HepG2 (cell line): ENCODE results near the gene P3H4. TPM values are rescaled to one million over a fixed set of nuclear protein-coding genes. Genes with fewer than 3 reads are reported as not detected.
A peak's percentile ranks its signal among the peaks of the same experiment; 100 is the strongest.

Source experiments
- CBFB ChIP-seq: sonication (generic); formaldehyde crosslinking; IDR thresholded peaks from 2 replicates; pipeline ENCODE4 v1.4.0; 2020; ENCODE audit warnings: missing genetic modification reagents
- FOXM1 ChIP-seq: sonication (generic); formaldehyde crosslinking; IDR thresholded peaks from 2 replicates; pipeline ENCODE4 v1.5.0; 2020; ENCODE audit warnings: missing genetic modification reagents
- GTF3A ChIP-seq: sonication (generic); formaldehyde crosslinking; conservative IDR thresholded peaks from 2 replicates; pipeline ENCODE4 v1.4.0; 2020; ENCODE audit warnings: mild to moderate bottlenecking, missing genetic modification reagents
- HDAC1 ChIP-seq: sonication (generic); formaldehyde crosslinking; IDR thresholded peaks from 2 replicates; pipeline ENCODE4 v1.5.1; 2020; ENCODE audit warnings: mild to moderate bottlenecking, missing genetic modification reagents
- MAFG ChIP-seq: sonication (generic); formaldehyde crosslinking; IDR thresholded peaks from 2 replicates; pipeline ENCODE4 v1.5.1; 2020; ENCODE audit warnings: mild to moderate bottlenecking, missing genetic modification reagents
- MEIS1 ChIP-seq: sonication (generic); formaldehyde crosslinking; IDR thresholded peaks from 2 replicates; pipeline ENCODE4 v1.9.0; 2021; ENCODE audit warnings: mild to moderate bottlenecking, missing genetic modification reagents, moderate library complexity, borderline replicate concordance
- NBN ChIP-seq: fragments of 450-650 bp; conservative IDR thresholded peaks from 2 replicates; pipeline ENCODE4 v1.6.1; 2017
- NCOA5 ChIP-seq: sonication (generic); formaldehyde crosslinking; IDR thresholded peaks from 2 replicates; pipeline ENCODE4 v1.4.0; 2020; ENCODE audit warnings: missing genetic modification reagents
- NFIB ChIP-seq: sonication (generic); formaldehyde crosslinking; IDR thresholded peaks from 2 replicates; pipeline ENCODE4 v1.9.0; 2021; ENCODE audit warnings: missing genetic modification reagents, mild to moderate bottlenecking, borderline replicate concordance
- POGZ ChIP-seq: sonication (generic); formaldehyde crosslinking; IDR thresholded peaks from 2 replicates; pipeline ENCODE4 v1.4.0; 2020; ENCODE audit warnings: mild to moderate bottlenecking, missing genetic modification reagents
- PRDM10 ChIP-seq: sonication (generic); formaldehyde crosslinking; IDR thresholded peaks from 2 replicates; pipeline ENCODE4 v1.4.0; 2020; ENCODE audit warnings: low read depth, missing genetic modification reagents
- ZFP82 ChIP-seq: sonication (generic); formaldehyde crosslinking; IDR thresholded peaks from 2 replicates; pipeline ENCODE4 v1.5.1; 2020; ENCODE audit warnings: mild to moderate bottlenecking, missing genetic modification reagents, borderline replicate concordance
- ZNF256 ChIP-seq: sonication (generic); formaldehyde crosslinking; conservative IDR thresholded peaks from 2 replicates; pipeline ENCODE4 v1.4.0; 2020; ENCODE audit warnings: missing genetic modification reagents
- ZNF572 ChIP-seq: sonication (generic); formaldehyde crosslinking; IDR thresholded peaks from 2 replicates; pipeline ENCODE4 v1.5.1; 2020; ENCODE audit warnings: mild to moderate bottlenecking, missing genetic modification reagents
- ZNF670 ChIP-seq: sonication (generic); formaldehyde crosslinking; IDR thresholded peaks from 2 replicates; pipeline ENCODE4 v1.8.0; 2022; ENCODE audit warnings: mild to moderate bottlenecking, missing genetic modification reagents, borderline replicate concordance
- ZNF740 ChIP-seq: sonication (generic); formaldehyde crosslinking; IDR thresholded peaks from 2 replicates; pipeline ENCODE4 v1.4.0; 2020; ENCODE audit warnings: missing genetic modification reagents
- ZNF841 ChIP-seq: sonication (generic); formaldehyde crosslinking; IDR thresholded peaks from 2 replicates; pipeline ENCODE4 v1.8.1; 2023; ENCODE audit warnings: missing genetic modification reagents, borderline replicate concordance
- polyA plus RNA-seq, 8 experiments: library from polyadenylated mRNA; depleted of rRNA in 3 of 8; stranded (reverse) in 7 of 8; unstranded in 1 of 8; fragments of >200 nt; fragmentation: Illumina TruSeq in 4 of 8; extraction: Trizol in 4 of 8; gene quantifications; 2 replicates each; pipeline versions ENCODE4 v1.2.1 to v1.2.3, GENCODE V29; 2011 to 2016; ENCODE audit warnings: low read depth in 4 of 8, missing spikeins in 1 of 8, mixed read lengths in 1 of 8; ENCODE audit not compliant: insufficient read depth in 1 of 8
- total RNA-seq, 5 experiments: library from RNA; depleted of rRNA; stranded (reverse); fragments of >200 nt; fragmentation: Illumina TruSeq; extraction: Trizol; gene quantifications; 2 replicates each; pipeline ENCODE4 v1.2.3, GENCODE V29; 2016; ENCODE audit warnings: low read depth in 1 of 5
- TF ChIP-seq, protein P1 (sequence below): sonication (generic); formaldehyde crosslinking; IDR thresholded peaks from 2 replicates; pipeline ENCODE4 v1.5.1; 2020; ENCODE audit warnings: mild to moderate bottlenecking, moderate library complexity, missing genetic modification reagents
- TF ChIP-seq, protein P2 (sequence below): sonication (generic); formaldehyde crosslinking; IDR thresholded peaks from 2 replicates; pipeline ENCODE4 v1.4.0; 2020; ENCODE audit warnings: missing genetic modification reagents, borderline replicate concordance

P3H4 gene
- total and polyA plus RNA-seq, 2 of the 13 experiments (the other 11 are each of a cell fraction or from before 2014, with no cell fraction given): 37.1 to 50.6 TPM

GRCh38 chr17:41812381-41813151, 817 bp upstream of the P3H4 start, which contains the start of gene FKBP10 (continued):
- TF ChIP-seq PRDM10 (CRISPR knock-in tag) (peak; percentile 83), MAFG (CRISPR knock-in tag) (no peak), ZNF256 (CRISPR knock-in tag) (no peak), GTF3A (CRISPR knock-in tag) (no peak), POGZ (CRISPR knock-in tag) (no peak; the same call in 1 of the 2 replicates), CBFB (CRISPR knock-in tag) (no peak), ZNF572 (CRISPR knock-in tag) (no peak), NFIB (CRISPR knock-in tag) (no peak), NBN (no peak), NCOA5 (CRISPR knock-in tag) (no peak), ZNF841 (CRISPR knock-in tag) (0 out of 2 replicates have a peak, but pooled peaks have one; percentile 54), ZNF740 (peak; percentile 92), ZNF670 (CRISPR knock-in tag) (peak; percentile 87; the same call in 1 of the 2 replicates), MEIS1 (CRISPR knock-in tag) (peak; percentile 8; the same call in 1 of the 2 replicates), HDAC1 (CRISPR knock-in tag) (peak; percentile 74; the same call in 1 of the 2 replicates), FOXM1 (no peak), ZFP82 (no peak)
- TF ChIP-seq, protein P1, sequence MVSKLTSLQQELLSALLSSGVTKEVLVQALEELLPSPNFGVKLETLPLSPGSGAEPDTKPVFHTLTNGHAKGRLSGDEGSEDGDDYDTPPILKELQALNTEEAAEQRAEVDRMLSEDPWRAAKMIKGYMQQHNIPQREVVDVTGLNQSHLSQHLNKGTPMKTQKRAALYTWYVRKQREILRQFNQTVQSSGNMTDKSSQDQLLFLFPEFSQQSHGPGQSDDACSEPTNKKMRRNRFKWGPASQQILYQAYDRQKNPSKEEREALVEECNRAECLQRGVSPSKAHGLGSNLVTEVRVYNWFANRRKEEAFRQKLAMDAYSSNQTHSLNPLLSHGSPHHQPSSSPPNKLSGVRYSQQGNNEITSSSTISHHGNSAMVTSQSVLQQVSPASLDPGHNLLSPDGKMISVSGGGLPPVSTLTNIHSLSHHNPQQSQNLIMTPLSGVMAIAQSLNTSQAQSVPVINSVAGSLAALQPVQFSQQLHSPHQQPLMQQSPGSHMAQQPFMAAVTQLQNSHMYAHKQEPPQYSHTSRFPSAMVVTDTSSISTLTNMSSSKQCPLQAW (CRISPR knock-in tag): peak; percentile 30; the same call in 1 of the 2 replicates
- TF ChIP-seq, protein P2, sequence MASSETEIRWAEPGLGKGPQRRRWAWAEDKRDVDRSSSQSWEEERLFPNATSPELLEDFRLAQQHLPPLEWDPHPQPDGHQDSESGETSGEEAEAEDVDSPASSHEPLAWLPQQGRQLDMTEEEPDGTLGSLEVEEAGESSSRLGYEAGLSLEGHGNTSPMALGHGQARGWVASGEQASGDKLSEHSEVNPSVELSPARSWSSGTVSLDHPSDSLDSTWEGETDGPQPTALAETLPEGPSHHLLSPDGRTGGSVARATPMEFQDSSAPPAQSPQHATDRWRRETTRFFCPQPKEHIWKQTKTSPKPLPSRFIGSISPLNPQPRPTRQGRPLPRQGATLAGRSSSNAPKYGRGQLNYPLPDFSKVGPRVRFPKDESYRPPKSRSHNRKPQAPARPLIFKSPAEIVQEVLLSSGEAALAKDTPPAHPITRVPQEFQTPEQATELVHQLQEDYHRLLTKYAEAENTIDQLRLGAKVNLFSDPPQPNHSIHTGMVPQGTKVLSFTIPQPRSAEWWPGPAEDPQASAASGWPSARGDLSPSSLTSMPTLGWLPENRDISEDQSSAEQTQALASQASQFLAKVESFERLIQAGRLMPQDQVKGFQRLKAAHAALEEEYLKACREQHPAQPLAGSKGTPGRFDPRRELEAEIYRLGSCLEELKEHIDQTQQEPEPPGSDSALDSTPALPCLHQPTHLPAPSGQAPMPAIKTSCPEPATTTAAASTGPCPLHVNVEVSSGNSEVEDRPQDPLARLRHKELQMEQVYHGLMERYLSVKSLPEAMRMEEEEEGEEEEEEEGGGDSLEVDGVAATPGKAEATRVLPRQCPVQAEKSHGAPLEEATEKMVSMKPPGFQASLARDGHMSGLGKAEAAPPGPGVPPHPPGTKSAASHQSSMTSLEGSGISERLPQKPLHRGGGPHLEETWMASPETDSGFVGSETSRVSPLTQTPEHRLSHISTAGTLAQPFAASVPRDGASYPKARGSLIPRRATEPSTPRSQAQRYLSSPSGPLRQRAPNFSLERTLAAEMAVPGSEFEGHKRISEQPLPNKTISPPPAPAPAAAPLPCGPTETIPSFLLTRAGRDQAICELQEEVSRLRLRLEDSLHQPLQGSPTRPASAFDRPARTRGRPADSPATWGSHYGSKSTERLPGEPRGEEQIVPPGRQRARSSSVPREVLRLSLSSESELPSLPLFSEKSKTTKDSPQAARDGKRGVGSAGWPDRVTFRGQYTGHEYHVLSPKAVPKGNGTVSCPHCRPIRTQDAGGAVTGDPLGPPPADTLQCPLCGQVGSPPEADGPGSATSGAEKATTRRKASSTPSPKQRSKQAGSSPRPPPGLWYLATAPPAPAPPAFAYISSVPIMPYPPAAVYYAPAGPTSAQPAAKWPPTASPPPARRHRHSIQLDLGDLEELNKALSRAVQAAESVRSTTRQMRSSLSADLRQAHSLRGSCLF: no peak
